Astrocyte (in vitro differentiated cells and primary cell): ENCODE measurements around the gene FCER2. TPM values are rescaled to one million over a fixed set of nuclear protein-coding genes. Genes with fewer than 3 reads are reported as not detected.

ENCODE experiments used
- DNase-seq: peaks from one replicate; pipeline ENCODE4 v3.0.0-alpha.2; 2010; ENCODE audit warnings: low read depth
- FAIRE-seq: peaks from 2 replicates; lab custom pipeline; 2011; peaks lifted over from hg19 to GRCh38; lab: Jason Lieb, UNC
- H2AFZ ChIP-seq: 2 replicates; pipeline ENCODE4 v1.6.0; 2012; ENCODE audit warnings: low read depth, low read length, inconsistent platforms
- H3K27ac ChIP-seq: 2 replicates; pipeline ENCODE4 v1.5.1; 2011; ENCODE audit warnings: low read depth, low read length, inconsistent platforms
- H3K27me3 ChIP-seq: 2 replicates; pipeline ENCODE4 v1.6.0; 2011; ENCODE audit warnings: low read length, inconsistent platforms; ENCODE audit not compliant: insufficient read depth
- H3K36me3 ChIP-seq: 2 replicates; pipeline ENCODE4 v1.5.1; 2011; ENCODE audit warnings: low read length, inconsistent platforms; ENCODE audit not compliant: insufficient read depth
- H3K4me1 ChIP-seq: 2 replicates; pipeline ENCODE4 v1.5.1; 2011; ENCODE audit warnings: low read length, inconsistent platforms; ENCODE audit not compliant: insufficient read depth
- H3K4me2 ChIP-seq: 2 replicates; pipeline ENCODE4 v1.6.0; 2012; ENCODE audit warnings: low read length, inconsistent platforms
- H3K4me3 ChIP-seq: 2 replicates; pipeline ENCODE4 v1.5.1; 2011; ENCODE audit warnings: low read depth, mild to moderate bottlenecking, low read length, inconsistent platforms; ENCODE audit not compliant: insufficient read depth
- H3K79me2 ChIP-seq: 2 replicates; pipeline ENCODE4 v1.6.0; 2012; ENCODE audit warnings: mild to moderate bottlenecking, low read length, inconsistent platforms; ENCODE audit not compliant: insufficient read depth
- H3K9ac ChIP-seq: 2 replicates; pipeline ENCODE4 v1.6.0; 2012; ENCODE audit warnings: mild to moderate bottlenecking, low read length, inconsistent platforms
- H3K9me3 ChIP-seq: 2 replicates; pipeline ENCODE4 v1.5.1; 2012; ENCODE audit warnings: low read depth, mild to moderate bottlenecking, low read length, inconsistent platforms; ENCODE audit not compliant: insufficient read depth
- H4K20me1 ChIP-seq: 2 replicates; pipeline ENCODE4 v1.6.0; 2012; ENCODE audit warnings: low read length, inconsistent platforms; ENCODE audit not compliant: insufficient read depth
- H3K27ac Mint-ChIP-seq: one replicate; pipeline ENCODE4 v1.8.0; 2021; ENCODE audit warnings: mild to moderate bottlenecking, mixed read lengths; ENCODE audit not compliant: unreplicated experiment
- H3K27me3 Mint-ChIP-seq: one replicate; pipeline ENCODE4 v1.8.0; 2021; ENCODE audit warnings: low read depth, mixed read lengths; ENCODE audit not compliant: unreplicated experiment
- H3K36me3 Mint-ChIP-seq: one replicate; pipeline ENCODE4 v1.8.0; 2021; ENCODE audit warnings: low read depth, mixed read lengths; ENCODE audit not compliant: unreplicated experiment
- H3K4me1 Mint-ChIP-seq: one replicate; pipeline ENCODE4 v1.8.0; 2021; ENCODE audit warnings: low read depth, mixed read lengths; ENCODE audit not compliant: unreplicated experiment
- H3K4me3 Mint-ChIP-seq: one replicate; pipeline ENCODE4 v1.8.0; 2021; ENCODE audit warnings: mild to moderate bottlenecking, moderate library complexity, mixed read lengths; ENCODE audit not compliant: unreplicated experiment
- H3K9me3 Mint-ChIP-seq: one replicate; pipeline ENCODE4 v1.8.0; 2021; ENCODE audit warnings: mild to moderate bottlenecking, mixed read lengths; ENCODE audit not compliant: unreplicated experiment
- CTCF ChIP-seq: IDR thresholded peaks from 2 replicates; pipeline ENCODE4 v1.5.1; 2011; ENCODE audit warnings: low read depth, mild to moderate bottlenecking, inconsistent platforms, low read length, moderate library complexity; ENCODE audit not compliant: insufficient read depth
- EZH2 ChIP-seq: IDR thresholded peaks from 2 replicates; pipeline ENCODE4 v1.6.1; 2012; ENCODE audit warnings: mild to moderate bottlenecking, low read length, inconsistent platforms; ENCODE audit not compliant: insufficient read depth
- total RNA-seq: library from RNA; stranded (reverse); gene quantifications from 2 replicates; pipeline ENCODE4 v1.2.1, GENCODE V29; 2021

Gene FCER2
- total RNA-seq, 1 donor from 2014 or later = not detected

DNA sequence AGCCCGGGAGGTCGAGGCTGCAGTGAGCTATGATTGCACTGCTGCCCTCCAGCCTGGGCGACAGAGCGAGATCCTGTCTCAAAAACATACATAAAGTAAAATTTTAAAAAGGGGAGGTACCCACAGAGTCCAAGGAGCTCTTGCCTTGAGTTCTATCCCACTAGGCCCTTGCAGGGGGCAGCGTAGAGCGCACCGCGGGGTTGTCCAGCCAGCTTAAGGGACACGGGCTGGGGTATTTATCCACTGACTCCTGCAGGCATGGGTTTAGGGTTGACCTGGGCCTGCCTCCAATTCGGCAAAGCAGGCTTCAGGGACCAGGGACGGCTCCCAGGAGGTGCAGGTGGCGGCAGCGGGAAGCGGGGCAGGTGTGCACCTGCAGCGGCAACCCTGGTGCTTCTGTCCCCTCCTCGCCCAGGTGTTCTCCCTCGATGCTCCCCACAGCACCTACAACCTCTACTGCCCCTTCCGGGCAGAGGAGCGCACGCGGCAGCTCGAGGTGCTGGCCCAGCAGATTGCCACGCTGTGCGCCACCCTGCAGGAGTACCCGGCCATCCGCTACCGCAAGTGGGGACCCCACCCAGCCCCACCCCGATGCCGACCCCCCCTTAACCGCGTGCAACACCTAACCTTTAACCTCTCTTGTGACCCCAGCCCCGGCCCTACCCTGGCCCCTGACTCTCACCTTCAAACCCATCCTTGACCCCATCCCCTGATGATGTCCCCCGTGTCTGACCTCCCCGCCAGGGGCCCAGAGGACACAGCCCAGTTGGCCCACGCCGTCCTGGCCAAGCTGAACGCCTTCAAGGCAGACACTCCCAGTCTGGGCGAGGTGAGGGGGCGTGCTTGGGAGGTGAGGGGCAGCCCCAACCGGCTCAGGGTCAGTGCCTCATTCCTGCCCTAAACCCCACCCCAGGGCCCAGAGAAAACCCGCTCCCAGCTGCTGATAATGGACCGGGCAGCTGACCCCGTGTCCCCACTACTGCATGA is 60.3 kb downstream of the FCER2 start:
- Histone ChIP-seq H3K9me3 (peaks cover 5% of the 10 kb centered on the region), H4K20me1 (no peaks in the 10 kb centered on the region), H3K27ac (no peak overlapping the region), H3K4me2 (no peak overlapping the region), H3K79me2 (no peaks in the 10 kb centered on the region), H3K27me3 (peaks cover 2% of the 10 kb centered on the region), H3K4me1 (no peaks in the 10 kb centered on the region), H2AFZ (no peak overlapping the region), H3K36me3 (no peaks in the 10 kb centered on the region), H3K4me3 (no peak overlapping the region), H3K9ac (no peak overlapping the region)
- H3K36me3 Mint-ChIP-seq = peaks cover 1% of the 10 kb centered on the region
- H3K27ac Mint-ChIP-seq = no peak overlapping the region
- no peak for TF ChIP-seq CTCF
- no peak for TF ChIP-seq EZH2
- FAIRE-seq = no peak
- DNase-seq = no peak
- no peaks in the 10 kb centered on the region for H3K27me3 Mint-ChIP-seq
- H3K4me1 Mint-ChIP-seq = no peaks in the 10 kb centered on the region
- no peaks in the 10 kb centered on the region for H3K9me3 Mint-ChIP-seq
- no peak overlapping the region for H3K4me3 Mint-ChIP-seq

DNA sequence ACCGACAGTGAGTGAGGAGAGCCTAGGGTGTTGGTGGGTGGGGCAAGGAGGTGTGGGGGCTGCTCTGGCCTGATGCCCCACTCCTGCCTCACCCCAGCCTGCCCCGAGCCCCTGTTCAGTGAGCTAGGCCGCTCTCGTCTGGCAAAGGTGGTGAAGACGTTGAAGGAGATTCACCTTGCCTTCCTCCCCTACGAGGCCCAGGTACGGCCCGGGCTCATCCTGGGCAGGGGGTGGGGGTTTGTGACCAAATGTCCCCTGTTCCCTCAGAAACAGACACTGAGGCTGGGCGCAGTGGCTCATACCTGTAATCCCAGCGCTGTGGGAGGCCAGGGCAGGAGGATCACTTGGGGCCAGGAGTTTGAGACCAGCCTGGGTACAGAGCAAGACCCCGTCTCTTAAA is 61.1 kb downstream of the FCER2 start:
- Mint-ChIP-seq H3K9me3 (no peaks in the 10 kb centered on the region), H3K4me3 (no peak overlapping the region), H3K27me3 (peaks cover 3% of the 10 kb centered on the region), H3K27ac (no peak overlapping the region), H3K4me1 (no peaks in the 10 kb centered on the region), H3K36me3 (peaks cover 1% of the 10 kb centered on the region)
- Histone ChIP-seq H3K27ac (no peak overlapping the region), H3K79me2 (no peaks in the 10 kb centered on the region), H3K36me3 (no peaks in the 10 kb centered on the region), H3K9me3 (peaks cover 5% of the 10 kb centered on the region), H3K4me1 (no peaks in the 10 kb centered on the region), H3K9ac (no peak overlapping the region), H2AFZ (no peak overlapping the region), H3K4me2 (no peak overlapping the region), H4K20me1 (no peaks in the 10 kb centered on the region), H3K4me3 (no peak overlapping the region), H3K27me3 (peaks cover 10% of the 10 kb centered on the region)
- DNase-seq = no peak
- no peak for FAIRE-seq
- TF ChIP-seq CTCF = no peak
- TF ChIP-seq EZH2 = no peak

GRCh38 chr19:7639863-7640348 is 62.0 kb downstream of the FCER2 start:
- Mint-ChIP-seq H3K27me3 (peaks cover 7% of the 10 kb centered on the region), H3K9me3 (no peaks in the 10 kb centered on the region), H3K36me3 (peaks cover 1% of the 10 kb centered on the region), H3K27ac (no peak overlapping the region), H3K4me3 (no peak overlapping the region), H3K4me1 (no peaks in the 10 kb centered on the region)
- H3K9ac ChIP-seq = no peak overlapping the region
- H4K20me1 ChIP-seq = no peaks in the 10 kb centered on the region
- no peak overlapping the region for H3K27ac ChIP-seq
- DNase-seq = no peak
- no peak overlapping the region for H3K4me2 ChIP-seq
- TF ChIP-seq CTCF (no peak), EZH2 (no peak)
- peaks cover 13% of the 10 kb centered on the region for H3K27me3 ChIP-seq
- H3K4me3 ChIP-seq = no peak overlapping the region
- no peaks in the 10 kb centered on the region for H3K4me1 ChIP-seq
- H3K9me3 ChIP-seq = peaks cover 5% of the 10 kb centered on the region
- H3K36me3 ChIP-seq = no peaks in the 10 kb centered on the region
- no peaks in the 10 kb centered on the region for H3K79me2 ChIP-seq
- H2AFZ ChIP-seq = no peak overlapping the region
- no peak for FAIRE-seq
